Subcutaneous abdominal adipose tissue (tissue), 5 donors: ENCODE measurements around the gene GJC1.

Experiments used
- H3K27ac ChIP-seq: one replicate; pipeline ENCODE4 v1.7.0; 2013; ENCODE audit warnings: low read depth, mild to moderate bottlenecking, inconsistent platforms, low read length, moderate library complexity
- H3K27me3 ChIP-seq, 5 donors: one replicate each; pipeline ENCODE4 v1.7.0; 2013; ENCODE audit warnings: low read length in 5 of 5, inconsistent platforms in 1 of 5; ENCODE audit not compliant: control insufficient read depth in 5 of 5, insufficient read depth in 4 of 5
- H3K36me3 ChIP-seq, 5 donors: one replicate each; pipeline ENCODE4 v1.7.0; 2013; ENCODE audit warnings: low read length in 5 of 5; ENCODE audit not compliant: control insufficient read depth in 5 of 5, insufficient read depth in 5 of 5
- H3K4me1 ChIP-seq, 5 donors: one replicate each; pipeline ENCODE4 v1.7.0; 2013; ENCODE audit warnings: low read length in 5 of 5, mild to moderate bottlenecking in 3 of 5, moderate library complexity in 1 of 5; ENCODE audit not compliant: control insufficient read depth in 5 of 5, insufficient read depth in 5 of 5
- H3K4me3 ChIP-seq, 5 donors: one replicate each; pipeline ENCODE4 v1.7.0; 2013; ENCODE audit warnings: low read length in 5 of 5, low read depth in 1 of 5
- H3K9ac ChIP-seq, 5 donors: one replicate each; pipeline ENCODE4 v1.7.0; 2013; ENCODE audit warnings: low read length in 5 of 5, mild to moderate bottlenecking in 4 of 5, moderate library complexity in 3 of 5
- H3K9me3 ChIP-seq, 5 donors: one replicate each; pipeline ENCODE4 v1.7.0; 2013; ENCODE audit warnings: low read length in 5 of 5; ENCODE audit not compliant: control insufficient read depth in 5 of 5
- donor health status: healthy.
- donor health status: healthy.
- donor health status: healthy.
- donor health status: healthy.
- donor health status: healthy.

The GJC1 gene

DNA sequence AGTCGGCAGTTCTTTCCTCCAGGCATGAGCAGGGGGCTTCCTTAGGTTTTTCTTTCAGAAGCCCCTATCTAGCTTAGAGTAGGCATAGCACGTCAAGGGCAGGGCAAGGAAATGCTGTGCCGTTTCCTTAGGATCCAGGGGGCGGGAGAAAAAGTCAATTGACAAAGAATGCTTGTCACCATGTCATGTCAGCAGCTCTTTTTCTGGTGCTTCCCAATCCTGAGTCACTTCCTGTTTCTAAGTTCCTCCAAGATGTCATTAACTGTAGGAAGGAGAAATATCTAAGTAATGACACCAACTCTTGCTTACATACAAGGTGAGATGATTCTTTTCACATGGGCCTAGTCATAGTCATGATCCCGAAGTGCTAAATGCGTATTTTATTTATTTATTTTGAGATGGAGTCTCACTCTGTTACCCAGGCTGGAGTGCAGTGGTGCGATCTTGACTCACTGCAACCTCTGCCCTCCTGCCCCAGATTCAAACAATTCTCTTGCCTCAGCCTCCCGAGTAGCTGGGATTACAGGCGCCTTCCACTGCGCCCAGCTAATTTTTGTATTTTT, 35.2 kb downstream of the GJC1 start:
- Histone ChIP-seq H3K9ac (no peak overlapping the region), H3K4me3 (peak overlapping the region in 1 of 5 donors; percentile 15), H3K27me3 (peaks cover 0 to 2% (median 0%) of the 10 kb centered on the region in 5 donors), H3K36me3 (peaks cover 0 to 2% (median 0%) of the 10 kb centered on the region in 5 donors), H3K27ac (peak overlapping the region; percentile 46), H3K4me1 (peaks cover 0 to 25% (median 15%) of the 10 kb centered on the region in 5 donors), H3K9me3 (no peaks in the 10 kb centered on the region)

DNA sequence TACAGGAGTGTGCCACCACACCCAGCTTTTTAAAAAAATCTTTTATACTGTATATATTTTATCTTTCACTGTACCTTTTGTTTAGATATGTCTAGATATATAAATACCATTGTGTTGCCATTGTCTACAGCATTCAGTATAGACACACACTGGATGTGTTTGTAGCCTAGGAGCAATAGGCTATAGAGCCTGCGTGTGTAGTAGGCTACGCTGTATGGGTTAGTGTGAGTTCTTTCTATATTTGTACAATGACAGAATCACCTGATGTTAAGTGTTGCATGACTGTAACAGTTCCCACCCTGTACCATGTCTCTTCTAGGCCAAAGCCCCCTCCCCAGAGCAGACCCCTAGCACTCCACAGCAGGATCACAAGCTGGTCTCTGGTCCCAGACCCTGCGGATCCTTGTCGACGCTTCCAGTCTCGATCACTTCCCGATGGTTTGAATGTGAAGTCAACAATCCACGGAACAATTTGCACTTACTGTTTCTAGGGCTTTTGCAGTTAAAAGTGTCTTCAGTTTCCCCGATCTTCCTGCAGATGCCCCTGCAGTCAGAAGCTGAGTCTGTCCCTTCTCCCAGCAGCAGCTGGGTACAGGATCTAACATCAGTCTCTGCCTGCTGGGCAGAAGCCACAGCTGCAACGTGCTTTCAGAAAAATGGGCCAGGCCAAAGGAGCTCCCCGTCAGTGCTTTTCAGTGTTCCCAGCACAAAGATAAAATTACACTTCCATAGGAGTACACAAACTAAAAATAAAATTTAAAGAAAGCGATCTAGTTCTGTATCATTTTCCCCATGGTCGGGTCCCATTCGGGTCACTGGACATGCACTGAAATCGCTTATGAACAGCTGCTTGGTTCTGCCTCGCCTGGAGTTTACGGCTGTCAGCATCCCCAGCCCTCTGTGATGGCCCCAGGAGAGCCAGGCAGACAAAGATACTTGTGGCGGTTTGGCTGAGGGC, 35.9 kb downstream of the GJC1 start:
- H3K9me3 ChIP-seq, result no peaks in the 10 kb centered on the region
- peaks cover 0 to 2% (median 0%) of the 10 kb centered on the region in 5 donors for H3K27me3 ChIP-seq
- peak overlapping the region in 1 of 5 donors; percentile 15 for H3K4me3 ChIP-seq
- peaks cover 0 to 25% (median 15%) of the 10 kb centered on the region in 5 donors for H3K4me1 ChIP-seq
- peaks cover 0 to 2% (median 0%) of the 10 kb centered on the region in 5 donors for H3K36me3 ChIP-seq
- peak overlapping the region; percentile 46 for H3K27ac ChIP-seq
- H3K9ac ChIP-seq, result no peak overlapping the region

DNA sequence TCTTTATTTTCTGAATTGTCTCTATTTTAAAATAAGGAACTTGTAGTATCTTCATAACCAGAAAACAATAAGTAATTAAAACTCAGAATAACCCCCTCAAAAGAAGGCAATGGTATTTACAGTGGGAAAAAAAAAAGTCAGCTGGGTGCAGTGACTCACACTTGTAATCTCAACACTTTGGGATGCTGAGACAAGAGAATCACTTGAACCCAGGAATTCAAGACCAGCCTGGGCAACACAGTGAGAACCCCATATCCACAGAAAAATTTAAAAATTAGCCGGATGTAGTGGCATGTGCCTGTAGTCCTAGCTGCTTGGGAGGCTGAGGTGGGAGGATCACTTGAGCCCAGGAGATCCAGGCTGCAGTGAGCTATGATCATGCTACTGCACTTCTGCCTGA, 37.8 kb downstream of the GJC1 start:
- Histone ChIP-seq H3K4me1 (peaks cover 0 to 25% (median 20%) of the 10 kb centered on the region in 5 donors), H3K36me3 (peaks cover 0 to under 1% (median 0%) of the 10 kb centered on the region in 5 donors), H3K27ac (no peak overlapping the region), H3K27me3 (peaks cover 0 to 5% (median 0%) of the 10 kb centered on the region in 5 donors), H3K9me3 (no peaks in the 10 kb centered on the region), H3K9ac (no peak overlapping the region), H3K4me3 (no peak overlapping the region)

DNA sequence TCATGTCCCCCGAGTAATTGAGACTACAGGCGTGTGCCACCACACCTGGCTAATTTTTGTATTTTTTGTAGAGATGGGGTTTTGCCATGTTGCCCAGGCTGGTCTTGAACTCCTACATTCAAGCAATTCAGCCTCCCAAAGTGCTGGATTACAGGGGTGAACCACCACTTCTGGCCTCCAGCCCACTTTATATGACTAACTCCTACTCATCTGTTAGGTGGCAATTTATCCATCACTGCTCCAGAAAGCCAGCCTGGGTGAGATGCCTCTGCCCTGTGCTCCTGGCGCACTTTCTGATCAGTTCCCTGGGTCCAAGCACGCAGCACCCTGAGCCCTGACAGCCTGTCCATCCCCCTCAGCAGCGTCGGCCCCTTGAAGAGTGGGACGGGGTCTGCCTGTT, 41.9 kb downstream of the GJC1 start:
- Histone ChIP-seq H3K9ac (no peak overlapping the region), H3K27me3 (peaks cover 0 to 5% (median 0%) of the 10 kb centered on the region in 5 donors), H3K4me1 (peaks cover 0 to 19% (median 7%) of the 10 kb centered on the region in 5 donors), H3K36me3 (no peaks in the 10 kb centered on the region), H3K4me3 (no peak overlapping the region), H3K27ac (no peak overlapping the region), H3K9me3 (no peaks in the 10 kb centered on the region)

DNA sequence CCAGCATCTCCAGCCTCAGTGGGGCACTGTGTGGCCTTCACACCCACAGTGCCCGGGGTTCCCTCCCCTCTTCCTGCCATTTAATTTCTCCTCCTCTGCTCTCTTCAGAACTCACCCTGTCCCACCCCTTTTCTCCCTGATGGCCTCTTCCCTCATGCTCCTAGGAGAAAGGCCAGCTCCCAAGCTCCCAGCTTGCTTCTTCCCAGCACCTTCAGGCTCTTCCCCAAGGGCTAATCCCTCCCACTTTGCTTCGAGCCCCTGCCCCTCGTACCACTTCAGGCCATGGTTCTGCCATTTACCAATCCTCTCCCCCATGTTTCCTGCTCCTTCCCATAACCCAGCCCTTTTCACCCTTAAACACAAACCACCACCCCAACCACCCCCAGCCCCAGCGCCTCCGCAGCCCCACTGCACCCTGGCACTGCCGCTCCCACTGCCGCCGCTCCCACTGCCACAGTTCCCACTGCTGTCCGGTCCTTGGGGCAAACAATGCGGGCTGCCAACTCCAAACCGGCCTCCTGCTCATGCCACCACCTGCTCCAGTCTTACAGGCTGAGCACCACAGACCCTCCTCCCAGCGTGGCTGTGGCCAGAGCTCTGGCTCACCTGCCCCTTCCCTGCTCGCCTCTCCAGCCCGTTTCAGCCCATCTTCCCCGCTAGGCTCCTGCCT, 42.7 kb downstream of the GJC1 start:
- Histone ChIP-seq H3K27ac (no peak overlapping the region), H3K4me1 (peaks cover 0 to 19% (median 9%) of the 10 kb centered on the region in 5 donors), H3K27me3 (peaks cover 0 to 5% (median 0%) of the 10 kb centered on the region in 5 donors), H3K36me3 (no peaks in the 10 kb centered on the region), H3K4me3 (no peak overlapping the region), H3K9ac (no peak overlapping the region), H3K9me3 (no peaks in the 10 kb centered on the region)

DNA sequence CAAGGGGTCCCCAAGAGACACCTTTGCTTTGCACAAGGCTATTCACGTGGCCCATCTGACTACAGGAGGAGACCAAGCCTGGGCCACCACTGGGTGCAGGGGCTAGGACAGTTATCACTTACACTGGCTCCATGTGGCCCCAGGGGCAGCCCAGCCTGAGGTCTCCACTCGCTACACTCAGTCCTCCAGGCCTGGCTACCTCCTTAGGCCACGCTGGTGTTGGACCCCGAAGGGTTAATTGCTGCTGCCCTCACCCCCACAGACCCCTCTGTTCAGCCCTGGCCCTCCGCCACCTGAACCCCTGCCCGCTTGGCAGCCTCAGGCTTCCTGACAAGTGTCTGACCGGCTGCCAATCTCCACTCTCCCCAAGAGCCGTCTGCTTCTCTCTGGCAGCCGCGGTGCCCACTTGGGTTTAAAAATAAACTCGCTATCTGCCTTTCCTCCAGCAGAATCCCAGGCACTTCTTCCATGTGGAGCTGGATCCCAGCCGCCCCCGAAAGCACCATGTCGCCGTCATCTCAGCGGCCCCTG, 43.5 kb downstream of the GJC1 start:
- no peak overlapping the region for H3K9ac ChIP-seq
- H3K4me3 ChIP-seq, result no peak overlapping the region
- no peaks in the 10 kb centered on the region for H3K36me3 ChIP-seq
- H3K4me1 ChIP-seq, result peaks cover 0 to 26% (median 17%) of the 10 kb centered on the region in 5 donors
- peaks cover 0 to 5% (median 0%) of the 10 kb centered on the region in 5 donors for H3K27me3 ChIP-seq
- H3K9me3 ChIP-seq, result no peaks in the 10 kb centered on the region
- no peak overlapping the region for H3K27ac ChIP-seq

DNA sequence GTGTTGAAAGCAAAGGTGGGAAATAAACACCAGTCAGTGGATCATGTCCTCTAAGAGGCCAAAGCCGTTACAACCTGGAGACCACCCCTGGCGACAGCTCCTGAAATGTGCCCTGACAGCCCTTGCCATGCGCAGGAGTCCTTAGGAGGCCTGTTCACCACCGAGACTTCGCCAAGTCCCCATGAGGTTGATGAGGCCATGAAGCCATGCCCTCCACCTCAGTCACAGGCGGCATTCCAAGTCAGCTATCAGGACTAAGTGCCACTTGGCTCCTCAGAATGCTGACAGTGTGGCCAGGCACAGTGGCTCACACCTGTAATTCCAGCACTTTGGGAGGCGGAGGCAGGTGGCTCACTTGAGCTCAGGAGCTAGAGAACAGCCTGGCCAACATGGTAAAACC, 44.2 kb downstream of the GJC1 start:
- Histone ChIP-seq H3K4me3 (no peak overlapping the region), H3K27me3 (peaks cover 0 to 5% (median 0%) of the 10 kb centered on the region in 5 donors), H3K27ac (no peak overlapping the region), H3K36me3 (no peaks in the 10 kb centered on the region), H3K9ac (no peak overlapping the region), H3K4me1 (peaks cover 0 to 28% (median 23%) of the 10 kb centered on the region in 5 donors), H3K9me3 (no peaks in the 10 kb centered on the region)

DNA sequence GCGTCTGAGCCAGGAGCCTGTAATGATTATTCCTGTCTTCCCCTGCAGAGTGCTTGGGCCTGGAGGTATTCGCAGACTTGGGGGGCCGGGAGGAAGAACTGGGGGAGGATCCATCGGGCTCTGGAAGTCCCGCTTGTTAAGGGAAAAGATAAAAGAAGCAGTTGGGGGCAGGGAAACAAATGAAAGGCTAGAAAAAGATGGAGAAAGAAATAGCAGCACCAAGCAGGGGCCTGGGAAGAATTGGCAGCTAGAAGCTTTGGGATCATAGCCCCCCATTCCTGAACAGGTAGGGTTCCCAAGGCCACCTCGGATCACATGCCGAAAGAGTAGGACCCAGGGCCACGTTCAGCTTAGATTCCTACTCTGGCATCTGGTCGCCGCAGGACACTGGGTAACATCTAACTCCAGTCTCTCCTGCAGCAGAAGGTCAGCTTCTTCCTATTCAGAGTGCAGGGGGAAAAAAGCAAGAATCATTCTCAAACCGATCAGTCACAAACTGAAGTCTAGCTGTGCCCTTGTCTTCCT, 47.7 kb downstream of the GJC1 start:
- Histone ChIP-seq H3K4me3 (no peak overlapping the region), H3K27ac (no peak overlapping the region), H3K4me1 (peaks cover 0 to 36% (median 26%) of the 10 kb centered on the region in 5 donors), H3K9ac (no peak overlapping the region), H3K9me3 (no peaks in the 10 kb centered on the region), H3K27me3 (peaks cover 0 to 9% (median 4%) of the 10 kb centered on the region in 5 donors), H3K36me3 (no peaks in the 10 kb centered on the region)

DNA sequence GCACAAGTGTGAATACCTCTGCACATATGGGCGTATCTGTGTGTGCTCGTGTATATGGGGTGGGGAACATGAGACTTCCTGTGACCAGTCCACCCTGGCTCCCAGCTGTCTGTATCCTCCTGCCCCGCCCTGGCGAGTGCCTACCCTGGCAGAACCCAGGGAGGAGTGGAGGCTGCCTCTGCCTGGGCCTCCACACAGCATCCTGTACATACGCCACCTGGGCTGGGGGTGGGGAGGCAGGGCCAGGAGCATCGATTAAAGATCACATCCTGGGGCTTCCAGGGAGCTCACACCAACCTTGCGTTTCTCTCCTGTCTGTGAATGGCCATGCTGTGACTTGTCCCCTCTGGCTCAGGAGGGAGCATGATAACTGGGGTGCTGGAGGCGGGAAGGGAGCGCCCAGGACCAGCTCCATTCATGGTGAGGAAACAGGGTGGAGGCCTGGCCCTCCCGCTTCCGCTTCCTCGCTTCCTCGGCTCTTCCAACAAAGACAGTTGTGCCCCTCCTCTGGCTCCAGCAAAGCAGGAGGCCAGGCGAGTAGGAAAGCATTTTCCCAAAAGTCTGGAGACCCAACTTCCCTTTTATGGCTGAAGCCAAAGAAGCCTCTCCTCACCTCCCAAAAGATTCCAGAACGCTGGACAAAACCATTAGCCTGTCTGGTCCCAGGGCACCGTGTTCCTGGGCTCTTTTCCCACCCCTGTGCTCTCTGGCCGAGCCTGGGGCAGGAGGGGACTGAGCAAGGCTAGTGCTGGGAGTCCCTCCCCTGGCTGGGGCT, 48.3 kb downstream of the GJC1 start:
- Histone ChIP-seq H3K4me3 (peak overlapping the region in 1 of 5 donors; percentile 17), H3K36me3 (no peaks in the 10 kb centered on the region), H3K9me3 (no peaks in the 10 kb centered on the region), H3K27me3 (peaks cover 0 to 11% (median 4%) of the 10 kb centered on the region in 5 donors), H3K27ac (no peak overlapping the region), H3K9ac (no peak overlapping the region), H3K4me1 (peaks cover 0 to 29% (median 21%) of the 10 kb centered on the region in 5 donors)
